GM18873 (cell line): Measurements from ENCODE around the gene KCND2.
"Not testable (repeated sequence)": the region's sequence is repeated elsewhere in the genome, so short reads cannot be mapped to it uniquely, and the experiment has no call there.

Source experiments
- ATAC-seq: cut with Tn5 transposase; IDR thresholded peaks from one replicate; pipeline ENCODE4 v1.9.1; 2021; ENCODE audit warnings: mild to moderate bottlenecking, moderate library complexity, moderate number of reproducible peaks; ENCODE audit not compliant: unreplicated experiment, low FRiP score

Gene KCND2

DNA sequence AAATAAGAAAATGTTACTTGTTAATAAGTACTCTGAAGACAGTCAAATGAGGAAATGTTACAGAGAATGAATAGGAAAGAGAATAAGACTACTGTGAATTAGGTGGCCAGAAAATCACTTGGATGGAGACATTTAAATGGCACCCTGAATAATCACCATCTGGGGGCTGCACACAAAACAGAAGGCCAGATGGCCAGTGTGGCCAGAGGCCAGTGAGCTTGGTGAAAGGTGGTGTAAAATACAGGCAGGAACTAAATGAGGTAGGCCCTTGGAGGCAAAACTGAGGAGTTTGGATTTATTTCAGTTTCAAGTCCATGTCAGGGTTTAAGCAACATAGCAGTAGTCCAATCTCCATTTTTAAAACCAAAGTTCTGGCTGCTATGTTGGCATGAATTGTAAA, 458.3 kb downstream of the KCND2 start:
- ATAC-seq: no peak

- ATAC-seq: no peak
These were observed 459.3 kb downstream of the KCND2 start for GRCh38 chr7:120732256-120732655.

DNA sequence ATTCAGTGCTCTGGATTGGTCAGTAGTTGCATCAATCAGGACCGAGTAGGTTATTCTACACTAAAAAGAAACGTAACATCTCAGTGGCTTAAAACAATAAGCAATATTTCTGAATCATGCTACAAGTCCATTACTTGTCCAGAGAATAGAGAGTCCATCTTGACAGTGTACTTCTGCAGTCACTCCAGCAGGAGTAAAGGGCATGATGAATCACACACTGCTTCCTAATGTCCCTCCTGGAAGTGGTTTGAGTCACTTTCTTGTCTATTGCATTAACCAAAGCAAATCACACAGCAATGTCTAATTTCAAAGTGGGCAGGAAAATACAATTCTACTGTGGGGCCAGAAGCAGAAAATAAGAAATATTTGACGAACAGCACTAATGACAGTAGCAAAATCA, 460.2 kb downstream of the KCND2 start:
- no peak for ATAC-seq

- no peak for ATAC-seq
These were observed 460.9 kb downstream of the KCND2 start for GRCh38 chr7:120733835-120734234.

GRCh38 chr7:120735791-120736190, 462.8 kb downstream of the KCND2 start:
- ATAC-seq: no peak

DNA sequence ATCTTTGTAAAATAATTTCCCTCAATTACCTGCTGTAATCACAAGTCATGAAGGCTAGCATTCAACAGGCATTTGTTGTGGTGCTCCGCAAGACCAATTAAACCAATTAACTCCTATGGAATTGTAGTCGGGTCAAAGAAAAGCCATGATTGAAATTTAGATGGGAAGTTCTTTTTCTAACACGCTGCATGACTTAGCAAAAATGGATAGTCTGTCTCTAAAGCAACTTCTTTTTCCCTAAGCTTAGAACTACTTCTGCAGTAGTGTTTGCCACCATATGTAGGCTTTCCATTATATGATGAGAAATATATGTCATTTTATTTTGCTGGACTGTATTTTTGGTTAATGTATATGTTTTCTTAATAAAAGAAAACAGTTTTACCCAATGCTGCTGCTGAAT, 465.8 kb downstream of the KCND2 start:
- ATAC-seq: no peak

DNA sequence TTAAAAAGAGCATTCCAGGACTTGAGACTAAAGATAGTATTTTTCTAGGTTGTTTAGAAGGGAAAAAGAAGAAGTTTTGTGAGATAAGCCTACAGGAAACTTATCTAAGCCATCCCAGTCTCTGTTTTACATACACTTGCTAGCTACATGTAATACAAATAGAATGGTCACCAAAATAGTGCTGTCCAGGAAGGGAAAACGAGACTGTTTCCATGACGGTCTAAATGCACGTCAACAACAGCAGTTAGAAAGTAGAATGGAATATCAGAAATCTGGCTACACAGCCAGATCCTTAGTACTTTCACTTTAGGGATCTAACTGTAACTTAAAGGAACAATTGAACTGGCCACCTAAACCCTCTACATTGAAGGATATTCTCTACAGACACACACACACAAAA, 467.4 kb downstream of the KCND2 start:
- no peak for ATAC-seq

- no peak for ATAC-seq
These were observed 468.5 kb downstream of the KCND2 start for GRCh38 chr7:120741371-120742042.

GRCh38 chr7:120742372-120742771, 469.4 kb downstream of the KCND2 start:
- no peak for ATAC-seq

DNA sequence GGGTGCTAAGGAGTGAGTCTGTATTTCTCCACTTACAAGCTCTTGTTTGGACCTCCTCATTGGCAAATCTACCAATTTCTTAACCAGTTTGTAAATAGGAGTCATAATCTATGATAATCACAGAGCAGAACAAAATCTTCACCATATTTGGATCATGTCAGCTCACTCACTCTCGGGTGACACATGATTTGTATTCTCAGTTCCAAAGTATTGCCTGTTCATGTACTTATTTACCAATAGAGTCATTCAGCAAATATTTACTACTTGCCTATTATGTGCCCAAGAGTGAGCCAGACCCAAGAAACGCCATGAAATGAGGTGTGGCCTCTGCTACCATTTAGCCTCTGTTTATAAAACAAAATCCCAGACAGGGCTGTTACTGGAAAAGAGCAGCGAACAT, 470.2 kb downstream of the KCND2 start:
- no peak for ATAC-seq

- ATAC-seq: peak; percentile 95
These were observed 487.1 kb downstream of the KCND2 start for GRCh38 chr7:120760050-120760449.

- no peak for ATAC-seq
These were observed 487.9 kb downstream of the KCND2 start for GRCh38 chr7:120760851-120761250.

GRCh38 chr7:120770206-120770605, 497.2 kb downstream of the KCND2 start:
- no peak for ATAC-seq

- ATAC-seq: no peak
These were observed 501.5 kb downstream of the KCND2 start for GRCh38 chr7:120774481-120774880.

DNA sequence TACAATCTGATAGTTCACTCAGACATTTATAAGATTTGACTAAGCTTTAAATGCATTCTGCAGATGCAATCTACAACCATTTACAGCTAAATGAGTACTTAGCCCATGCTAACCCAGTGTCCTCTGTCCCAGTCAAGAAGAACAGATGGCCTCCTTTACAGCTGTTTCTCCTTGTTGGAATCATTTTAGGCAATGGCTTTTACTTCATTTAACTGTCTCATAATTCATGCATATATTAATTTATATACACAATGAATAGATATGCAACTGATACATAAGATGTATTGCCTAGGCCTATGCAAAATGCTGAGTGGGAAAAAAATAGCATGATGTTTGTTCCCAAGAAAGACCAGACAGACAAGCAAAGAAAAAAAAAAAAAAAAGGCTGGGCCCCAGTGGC, 502.8 kb downstream of the KCND2 start:
- no peak for ATAC-seq

GRCh38 chr7:120779078-120779477, 506.1 kb downstream of the KCND2 start:
- ATAC-seq: not testable (repeated sequence)

DNA sequence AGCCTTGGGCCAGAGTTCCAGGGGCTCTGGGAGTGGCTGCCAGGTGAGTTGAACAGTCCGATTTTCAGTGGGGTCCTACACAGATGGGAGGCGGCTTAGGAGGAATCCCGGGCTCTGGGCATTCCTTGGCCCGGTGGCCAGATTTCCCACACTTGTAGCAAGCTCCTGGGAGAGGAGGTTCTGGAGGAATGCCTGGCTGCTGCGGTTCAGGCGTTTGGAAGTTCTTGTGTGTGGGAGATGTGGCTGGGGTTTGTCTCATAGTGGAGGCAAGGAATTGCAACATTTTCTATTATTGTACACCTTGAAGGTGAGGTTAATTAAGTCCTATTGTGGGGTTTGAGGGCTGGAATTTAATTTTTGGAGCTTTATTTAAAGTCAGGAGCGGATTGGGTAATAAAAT, 507.5 kb downstream of the KCND2 start:
- ATAC-seq: not testable (repeated sequence)

DNA sequence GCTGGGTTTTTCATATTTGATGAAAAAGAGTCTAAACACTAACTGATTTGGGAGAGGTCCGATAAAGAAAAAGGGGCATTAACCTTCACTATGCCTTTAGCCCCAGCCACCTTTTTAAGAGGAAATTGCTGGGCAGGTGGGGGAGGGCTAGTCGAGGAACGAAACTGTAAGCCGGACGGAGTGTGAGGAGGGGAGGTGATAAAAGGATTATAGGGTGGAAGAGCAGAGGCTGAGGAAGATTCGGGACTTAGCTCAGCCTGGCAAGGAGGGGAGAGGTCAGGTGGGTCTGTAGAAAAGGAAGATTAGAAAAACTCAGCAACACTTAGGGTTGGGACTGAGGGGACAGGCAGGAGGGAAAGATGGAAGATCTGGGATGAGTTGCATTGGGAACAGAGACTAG, 508.0 kb downstream of the KCND2 start:
- no peak for ATAC-seq

- not testable (repeated sequence) for ATAC-seq
These were observed 508.9 kb downstream of the KCND2 start for GRCh38 chr7:120781924-120782323.

DNA sequence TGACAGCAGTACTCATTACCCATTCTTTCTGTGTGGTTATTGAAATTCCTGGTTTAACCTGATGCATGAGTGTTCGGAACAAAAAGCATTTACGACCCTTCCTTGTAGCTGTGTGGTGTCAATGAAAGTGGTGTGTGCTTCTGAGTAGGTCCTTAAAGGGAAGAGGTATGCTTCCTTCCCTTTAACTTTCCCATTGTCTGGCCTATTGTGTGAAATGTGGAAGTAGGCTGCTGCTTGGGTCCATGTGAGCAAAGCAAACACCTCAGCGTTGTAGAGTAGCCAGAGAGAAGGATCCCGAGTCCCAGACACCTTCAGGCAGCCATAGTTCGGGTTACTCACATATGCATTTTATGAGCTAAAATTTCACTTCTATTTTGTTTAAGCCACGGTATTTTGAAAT, 510.3 kb downstream of the KCND2 start:
- no peak for ATAC-seq

DNA sequence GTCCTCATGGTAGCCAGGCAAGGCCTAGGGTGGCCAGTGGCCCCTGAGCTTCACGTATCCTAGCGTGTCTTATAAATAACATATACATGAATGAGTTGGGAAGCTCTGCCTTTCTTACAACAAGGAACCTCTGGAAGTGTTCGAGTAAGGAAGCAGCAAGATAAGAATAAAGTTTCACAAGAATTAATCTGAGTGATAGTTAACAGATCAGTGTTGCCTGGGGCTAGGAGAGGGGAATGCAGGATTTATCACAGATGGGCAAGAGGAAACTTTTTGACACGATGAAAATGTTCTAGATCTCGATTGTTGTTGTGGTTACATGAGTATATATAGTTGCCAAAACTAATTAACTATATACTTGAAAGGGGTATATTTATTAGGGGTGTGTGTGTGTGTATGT, 510.7 kb downstream of the KCND2 start:
- ATAC-seq: no peak

DNA sequence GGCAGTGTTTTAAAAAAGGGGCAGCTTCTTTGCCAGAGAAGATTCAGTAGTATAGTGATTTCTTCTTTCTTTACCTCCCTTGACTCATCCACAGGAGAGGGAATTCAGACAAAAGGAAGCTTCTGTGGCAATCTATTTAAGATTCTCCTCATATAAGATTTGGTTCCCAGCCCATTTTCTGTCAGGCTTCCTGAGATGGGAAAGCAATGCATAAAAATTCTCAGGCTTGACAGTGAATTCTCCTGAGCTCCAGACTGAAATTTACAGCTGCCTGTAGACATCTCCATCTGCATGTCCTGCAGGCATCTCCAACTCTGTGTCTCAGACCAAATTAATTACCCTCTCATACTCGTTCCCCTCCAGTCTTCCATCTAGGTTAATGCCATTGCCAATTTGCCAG, 512.1 kb downstream of the KCND2 start:
- no peak for ATAC-seq
